AG09309 (cell line): Measurements from ENCODE around the gene MYRF.
A peak's percentile ranks its signal among the peaks of the same experiment; 100 is the strongest.

Experiments
- DNase-seq: peaks from one replicate; pipeline ENCODE4 v3.0.0-alpha.2; 2010; ENCODE audit warnings: low read depth
- H3K4me3 ChIP-seq: 2 replicates; pipeline ENCODE4 v1.5.1; 2011; ENCODE audit warnings: mild to moderate bottlenecking, low read depth, low read length, moderate library complexity; ENCODE audit not compliant: control insufficient read depth
- TF ChIP-seq, protein P1 (sequence below): IDR thresholded peaks from 2 replicates; pipeline ENCODE4 v1.5.1; 2011; ENCODE audit warnings: mild to moderate bottlenecking, low read depth, low read length, inconsistent platforms; ENCODE audit not compliant: insufficient read depth, control insufficient read depth; ENCODE audit errors: missing control alignments

The MYRF gene

DNA sequence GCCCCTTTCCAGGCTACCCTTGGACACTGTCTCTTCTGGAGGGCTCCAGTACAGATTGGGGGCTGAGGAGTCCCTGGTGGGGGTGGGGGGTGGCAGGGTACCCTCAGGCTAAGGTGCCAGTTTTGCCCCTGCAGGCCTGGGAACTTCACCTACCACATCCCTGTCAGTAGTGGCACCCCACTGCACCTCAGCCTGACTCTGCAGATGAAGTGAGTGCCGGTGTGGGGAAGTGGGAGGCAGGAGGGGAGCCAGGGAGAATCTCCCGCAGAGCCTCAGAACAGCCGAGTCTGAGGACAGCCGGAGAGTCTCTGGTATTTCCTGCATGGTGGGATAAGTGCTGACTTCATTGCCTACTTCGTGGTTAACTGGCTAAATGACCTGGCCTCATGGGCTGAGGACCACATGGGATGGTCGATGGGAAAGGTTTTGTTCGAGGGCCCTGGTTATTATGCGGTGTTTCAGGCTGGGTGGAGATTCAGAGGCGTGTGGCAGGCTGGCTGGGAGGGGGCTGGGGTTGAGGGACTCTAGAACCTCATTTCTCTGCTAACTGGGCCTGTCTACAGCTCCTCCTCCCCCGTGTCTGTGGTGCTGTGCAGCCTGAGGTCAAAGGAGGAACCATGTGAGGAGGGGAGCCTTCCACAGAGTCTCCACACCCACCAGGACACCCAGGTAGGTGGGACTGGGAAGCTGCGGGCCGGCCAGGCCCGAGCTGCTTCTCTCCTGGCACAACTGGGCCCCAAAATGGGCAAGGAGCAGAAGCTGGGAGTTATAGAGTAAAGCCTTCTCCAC, 31.5 kb downstream of the MYRF start:
- DNase-seq: no peak
- H3K4me3 ChIP-seq: no peak overlapping the region
- TF ChIP-seq, protein P1, sequence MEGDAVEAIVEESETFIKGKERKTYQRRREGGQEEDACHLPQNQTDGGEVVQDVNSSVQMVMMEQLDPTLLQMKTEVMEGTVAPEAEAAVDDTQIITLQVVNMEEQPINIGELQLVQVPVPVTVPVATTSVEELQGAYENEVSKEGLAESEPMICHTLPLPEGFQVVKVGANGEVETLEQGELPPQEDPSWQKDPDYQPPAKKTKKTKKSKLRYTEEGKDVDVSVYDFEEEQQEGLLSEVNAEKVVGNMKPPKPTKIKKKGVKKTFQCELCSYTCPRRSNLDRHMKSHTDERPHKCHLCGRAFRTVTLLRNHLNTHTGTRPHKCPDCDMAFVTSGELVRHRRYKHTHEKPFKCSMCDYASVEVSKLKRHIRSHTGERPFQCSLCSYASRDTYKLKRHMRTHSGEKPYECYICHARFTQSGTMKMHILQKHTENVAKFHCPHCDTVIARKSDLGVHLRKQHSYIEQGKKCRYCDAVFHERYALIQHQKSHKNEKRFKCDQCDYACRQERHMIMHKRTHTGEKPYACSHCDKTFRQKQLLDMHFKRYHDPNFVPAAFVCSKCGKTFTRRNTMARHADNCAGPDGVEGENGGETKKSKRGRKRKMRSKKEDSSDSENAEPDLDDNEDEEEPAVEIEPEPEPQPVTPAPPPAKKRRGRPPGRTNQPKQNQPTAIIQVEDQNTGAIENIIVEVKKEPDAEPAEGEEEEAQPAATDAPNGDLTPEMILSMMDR: no peak

DNA sequence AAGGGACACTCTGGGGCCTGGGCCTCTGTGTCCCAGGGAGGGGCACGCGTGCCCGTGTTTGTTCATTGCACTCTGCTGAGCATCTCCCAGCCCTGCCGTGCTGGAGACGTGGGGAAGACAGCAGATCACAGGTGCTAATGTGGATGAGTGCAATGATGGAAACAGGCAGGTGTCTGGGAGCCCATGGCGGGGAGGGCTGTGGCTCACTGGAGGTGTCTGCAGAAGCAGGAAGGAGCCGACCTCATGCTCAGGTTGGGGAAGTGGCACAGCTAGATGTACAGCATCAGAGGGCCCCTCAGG, 32.0 kb downstream of the MYRF start:
- H3K4me3 ChIP-seq: no peak overlapping the region
- TF ChIP-seq, protein P1: no peak
- no peak for DNase-seq

DNA sequence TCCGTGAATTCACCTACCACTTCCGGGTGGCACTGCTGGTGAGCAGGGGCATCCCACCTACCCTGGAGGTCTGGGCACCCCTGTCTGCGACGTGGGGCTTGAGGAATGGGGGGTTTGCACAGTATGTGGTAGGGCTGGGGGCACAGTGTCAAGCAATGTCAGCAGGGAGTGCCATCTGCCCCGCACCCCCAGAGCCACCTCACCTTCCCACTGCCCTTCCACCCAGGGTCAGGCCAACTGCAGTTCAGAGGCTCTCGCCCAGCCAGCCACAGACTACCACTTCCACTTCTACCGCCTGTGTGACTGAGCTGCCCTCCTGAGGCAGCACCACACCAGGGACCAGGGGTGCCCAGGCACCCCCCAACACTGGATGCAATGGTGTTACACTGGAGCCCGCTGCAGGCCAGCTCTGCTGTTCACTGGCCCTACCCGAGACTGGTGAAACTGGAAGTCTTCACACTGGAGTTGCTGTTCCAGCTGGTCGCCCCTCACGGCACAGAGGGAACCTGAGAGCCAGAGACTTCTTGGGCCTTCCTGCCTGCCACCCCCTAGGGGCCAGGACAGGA, 33.5 kb downstream of the MYRF start:
- no peak for DNase-seq
- TF ChIP-seq, protein P1: no peak
- H3K4me3 ChIP-seq: no peak overlapping the region

DNA sequence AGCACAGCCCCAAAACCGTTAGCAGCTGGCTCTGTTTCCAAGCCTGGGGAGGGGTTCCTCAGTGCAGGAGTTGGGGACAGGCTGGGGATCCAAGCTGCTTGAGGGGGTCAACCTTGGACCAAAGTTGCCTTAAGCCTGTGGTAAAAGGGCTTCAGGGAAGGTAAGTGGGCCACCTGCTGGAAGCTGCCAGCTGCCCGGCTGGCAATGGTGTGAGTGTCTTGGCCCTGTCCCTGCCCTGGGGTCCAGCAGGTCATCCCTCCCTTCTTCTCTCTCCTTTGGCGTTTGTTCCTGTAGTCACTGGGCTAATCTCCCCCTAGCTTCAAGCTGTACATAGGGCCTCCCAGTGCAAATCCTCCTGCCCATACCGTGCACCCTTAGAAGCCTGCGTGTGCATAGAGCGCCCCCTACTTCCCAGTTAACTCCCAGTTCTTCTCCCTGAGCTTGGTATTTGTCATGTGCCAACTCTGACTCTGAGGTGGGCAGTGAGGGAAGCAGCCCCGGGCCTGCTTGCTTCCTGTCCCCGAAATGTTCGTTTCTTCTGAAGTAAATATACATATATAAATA, 35.6 kb downstream of the MYRF start:
- no peak overlapping the region for H3K4me3 ChIP-seq
- TF ChIP-seq, protein P1: peak; percentile 51
- DNase-seq: no peak

DNA sequence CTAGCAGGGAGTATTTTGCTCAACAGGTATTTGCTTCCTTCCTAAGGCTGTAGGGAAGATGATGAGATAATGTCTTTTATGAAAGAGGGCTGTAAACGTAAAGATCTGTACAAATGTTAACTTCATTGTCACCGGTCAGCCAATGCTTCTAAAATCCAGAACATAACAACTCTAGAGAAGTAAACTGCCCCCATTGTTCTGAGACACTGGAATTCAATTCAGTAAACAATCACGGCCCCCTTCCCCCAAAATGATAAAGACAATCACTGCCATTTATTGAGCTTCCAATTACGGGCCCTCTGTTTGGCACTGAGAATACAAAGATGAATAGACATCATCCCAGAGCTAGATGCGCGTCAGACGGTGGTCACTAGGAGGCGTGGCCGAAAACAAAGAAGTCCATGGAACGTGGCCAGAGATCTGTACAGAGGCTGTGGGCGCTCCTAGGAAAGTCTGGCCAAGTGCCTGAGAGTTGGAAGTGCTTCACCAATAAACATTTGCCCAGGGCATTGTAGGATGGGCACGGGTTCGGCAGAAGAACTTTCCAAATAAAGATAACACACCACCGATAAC, 39.4 kb downstream of the MYRF start:
- DNase-seq: peak; percentile 68
- TF ChIP-seq, protein P1: no peak
- H3K4me3 ChIP-seq: peak overlapping the region; percentile 98

DNA sequence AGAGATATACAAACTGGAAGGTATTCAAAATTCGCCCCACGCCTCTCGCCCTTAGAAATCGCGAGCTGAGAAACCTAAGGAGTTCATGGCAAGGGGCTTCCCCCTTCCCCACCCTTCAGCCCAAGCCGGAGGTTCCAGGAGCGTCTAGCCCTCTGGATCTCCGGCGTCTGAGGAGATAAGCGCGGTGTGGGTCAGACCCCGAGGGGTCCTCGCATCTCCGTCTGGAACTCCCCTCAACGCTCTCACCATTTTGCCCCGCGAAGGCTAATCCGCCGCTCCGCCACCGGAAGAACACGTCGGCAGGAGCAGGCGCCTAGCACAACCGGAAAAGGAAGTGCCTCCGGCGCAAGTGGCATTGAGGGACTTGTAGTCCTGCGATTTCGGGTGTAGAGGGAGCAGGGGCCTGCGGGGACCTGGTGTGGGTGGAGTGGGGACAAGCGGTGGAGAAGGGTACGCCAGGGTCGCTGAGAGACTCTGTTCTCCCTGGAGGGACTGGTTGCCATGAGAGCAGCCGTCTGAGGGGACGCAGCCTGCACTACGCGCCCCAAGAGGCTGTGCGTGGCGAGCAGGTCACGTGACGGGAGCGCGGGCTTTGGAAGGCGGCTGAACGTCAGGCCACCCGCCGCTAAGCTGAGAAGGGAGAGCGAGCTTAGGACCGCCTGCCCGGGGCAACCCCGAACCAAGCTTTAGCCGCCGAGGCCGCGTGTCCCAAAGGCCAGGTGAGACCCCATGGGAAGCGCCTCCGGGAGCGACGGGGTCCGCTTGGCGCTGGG, 40.1 kb downstream of the MYRF start, which contains the start of the genes FEN1 and TMEM258:
FEN1 (plus strand) TSS at position 602 of the 773 bp plus-strand sequence. CDS start 2,451 bp downstream, outside the sequence.
TMEM258 (minus strand) TSS at position 290 of the 773 bp plus-strand sequence; CDS start at position 249, 41 bp downstream.
- H3K4me3 ChIP-seq: peak within 1 kb of the TSS; percentile 98
- TF ChIP-seq, protein P1: no peak
- DNase-seq: peak; percentile 82
